GM20431 (cell line): ENCODE measurements around the gene TSSC4.

Experiments used
- in situ Hi-C: fragments of 300-500 bp; cut with MseI, MboI; formaldehyde crosslinking; loops from one replicate; pipeline ENCODE4 v1.15.0; 2020; ENCODE audit warnings: low sequenced_read_pairs; ENCODE audit not compliant: unreplicated experiment

Gene TSSC4

DNA sequence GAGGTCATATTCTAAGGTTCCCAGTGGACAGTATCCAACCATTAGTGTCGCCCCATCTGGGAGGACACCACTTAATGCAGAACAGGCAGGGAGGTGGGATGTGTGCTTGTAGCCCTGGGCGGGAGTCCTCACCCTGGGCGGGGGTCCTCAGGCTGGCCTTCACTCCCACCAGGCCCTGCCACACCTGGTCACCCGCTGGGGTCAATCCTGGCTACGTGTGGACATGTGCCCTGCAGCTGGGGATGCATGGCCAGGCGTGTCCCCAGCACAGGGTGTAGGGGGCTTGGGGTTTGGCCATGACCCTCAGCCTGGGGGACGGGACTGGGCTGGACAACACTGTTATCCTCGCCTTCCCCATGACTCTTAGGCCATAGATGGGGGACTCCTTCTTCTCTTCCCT is 25.0 kb downstream of the TSSC4 start:
- in situ Hi-C loops, result loop anchor here (10.0 kb wide), 1 partner anchor 111 kb away; no protein-coding TSS in a partner anchor

DNA sequence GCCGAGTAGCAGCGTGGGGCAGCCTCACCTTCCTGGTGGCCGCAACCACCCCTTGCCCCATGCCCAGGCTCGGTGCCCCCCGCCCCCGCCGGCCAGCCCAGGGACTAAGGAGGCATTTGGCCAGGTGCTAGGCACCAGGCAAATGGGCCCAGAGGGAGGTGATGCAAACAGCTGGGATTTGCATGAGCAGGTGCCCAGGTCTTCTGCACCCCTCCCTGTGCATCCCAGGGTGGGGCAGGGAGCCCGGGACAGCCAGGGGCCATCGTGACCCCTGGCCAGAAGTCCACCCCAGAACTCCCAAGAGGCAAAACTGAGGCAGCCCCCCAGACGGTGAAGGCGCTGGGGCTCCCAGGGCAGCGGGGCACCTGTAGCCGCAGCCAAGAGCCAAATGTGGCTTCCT is 25.7 kb downstream of the TSSC4 start:
- in situ Hi-C loops, result loop anchor here (10.0 kb wide), 1 partner anchor 111 kb away; no protein-coding TSS in a partner anchor

DNA sequence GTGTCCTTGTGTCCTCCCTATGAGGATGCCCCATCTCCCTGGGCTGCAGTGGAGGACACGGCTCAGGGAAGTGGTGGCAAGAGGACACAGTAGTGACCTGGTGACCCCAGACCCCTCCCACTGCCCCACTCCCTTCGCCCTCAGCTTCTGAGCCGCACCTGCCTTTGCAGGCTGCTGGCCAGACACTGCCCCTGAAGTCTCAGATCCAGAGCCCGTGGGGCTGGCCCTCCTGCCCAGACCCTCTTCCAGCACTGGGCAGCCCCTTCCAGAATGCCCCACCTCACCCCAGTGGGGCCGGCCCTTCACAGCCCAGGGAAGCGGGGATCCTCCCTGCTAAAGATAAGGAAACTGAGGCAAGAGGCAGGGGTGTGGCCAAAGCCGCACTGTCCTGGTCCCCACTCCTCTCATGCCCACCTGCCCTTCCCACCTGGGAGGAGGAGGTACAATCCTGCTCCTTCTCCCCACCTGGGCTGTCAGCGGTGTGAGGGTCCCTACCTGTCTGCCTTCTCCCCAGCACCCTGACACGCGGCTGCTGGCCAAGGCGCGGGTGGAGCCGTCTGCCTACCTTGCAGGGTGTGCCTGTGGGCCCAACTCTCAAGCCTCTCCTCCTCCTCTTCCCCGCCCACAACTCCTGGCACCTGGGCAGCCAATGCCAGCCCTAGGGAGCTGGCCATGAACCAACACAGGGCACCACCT is 26.4 kb downstream of the TSSC4 start:
- in situ Hi-C loops, result loop anchor here (10.0 kb wide), 1 partner anchor 112 kb away; no protein-coding TSS in a partner anchor

DNA sequence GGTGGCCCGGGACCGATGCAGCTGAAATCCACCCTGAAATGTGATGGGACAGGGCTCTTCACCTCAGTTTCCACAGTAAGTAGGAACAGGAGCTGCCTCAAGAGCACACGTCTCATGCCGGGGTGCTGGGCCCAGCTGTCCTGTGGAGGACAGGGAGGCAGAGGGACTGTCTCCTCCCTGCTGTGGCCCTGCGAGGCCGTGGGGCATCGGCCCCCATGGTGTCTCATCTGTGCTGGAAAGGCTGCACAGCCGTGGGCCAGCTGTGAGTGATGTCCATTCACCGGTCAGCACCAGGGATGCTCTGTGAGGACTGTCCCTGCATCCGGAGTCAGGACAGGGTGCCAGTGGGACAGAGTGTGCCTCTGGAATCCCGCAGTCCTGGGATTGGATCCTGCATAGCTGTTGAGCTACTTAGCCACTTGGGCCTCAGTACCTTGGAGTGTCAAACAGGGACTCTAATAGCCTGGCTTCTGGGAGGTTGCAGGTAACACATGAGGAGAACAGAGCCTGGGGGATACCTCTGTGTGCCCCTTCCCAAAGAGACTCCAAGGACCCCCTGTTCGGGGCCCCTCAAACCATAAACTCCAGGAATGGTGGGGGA is 27.3 kb downstream of the TSSC4 start:
- in situ Hi-C loops, result loop anchor here (10.0 kb wide), 1 partner anchor 113 kb away; no protein-coding TSS in a partner anchor

DNA sequence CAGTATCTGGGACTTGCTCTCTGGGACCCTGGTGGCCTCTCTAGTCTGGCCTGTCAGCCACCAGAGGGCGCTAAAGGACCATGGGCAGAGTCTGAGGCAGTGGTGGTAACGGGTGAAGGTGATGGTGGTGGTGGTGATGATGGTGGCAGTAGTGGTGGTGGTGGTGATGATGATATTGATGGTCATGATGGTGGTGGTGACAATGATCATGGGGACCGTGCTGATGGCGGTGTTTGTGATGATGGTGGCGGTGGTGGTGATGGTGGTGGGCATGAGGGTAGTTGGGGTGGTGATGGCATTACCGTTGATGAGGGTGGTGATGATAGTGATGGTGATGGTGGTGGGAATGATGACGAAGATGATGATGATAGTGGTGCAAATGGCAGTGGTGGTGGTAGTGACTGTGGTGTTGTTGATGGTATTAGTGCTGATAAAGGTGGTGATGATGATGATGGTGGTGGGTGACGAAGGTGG is 27.8 kb downstream of the TSSC4 start:
- in situ Hi-C loops, result loop anchor here (10.0 kb wide), 1 partner anchor 114 kb away; no protein-coding TSS in a partner anchor

DNA sequence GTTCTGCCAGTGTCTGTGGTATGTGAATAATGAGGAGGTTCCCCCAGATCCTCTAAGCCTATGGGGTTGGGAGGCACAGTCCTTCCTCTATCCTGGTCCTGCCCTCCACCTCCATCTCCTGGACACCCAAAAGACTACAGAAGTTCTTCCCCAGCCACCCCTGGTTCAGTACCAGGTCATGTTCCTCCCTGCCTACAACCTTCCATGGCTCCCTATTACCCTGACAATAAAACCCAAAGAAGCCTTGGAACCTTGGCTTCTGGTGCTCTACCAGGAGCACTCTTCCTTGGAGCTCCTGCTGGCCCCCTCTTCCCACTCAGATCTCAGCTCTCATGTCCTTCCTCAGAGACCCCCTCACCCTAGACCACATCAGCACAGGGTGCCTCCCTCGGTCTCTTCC is 30.8 kb downstream of the TSSC4 start:
- in situ Hi-C loops, result loop anchor here (10.0 kb wide), 1 partner anchor 93 kb away; no protein-coding TSS in a partner anchor

DNA sequence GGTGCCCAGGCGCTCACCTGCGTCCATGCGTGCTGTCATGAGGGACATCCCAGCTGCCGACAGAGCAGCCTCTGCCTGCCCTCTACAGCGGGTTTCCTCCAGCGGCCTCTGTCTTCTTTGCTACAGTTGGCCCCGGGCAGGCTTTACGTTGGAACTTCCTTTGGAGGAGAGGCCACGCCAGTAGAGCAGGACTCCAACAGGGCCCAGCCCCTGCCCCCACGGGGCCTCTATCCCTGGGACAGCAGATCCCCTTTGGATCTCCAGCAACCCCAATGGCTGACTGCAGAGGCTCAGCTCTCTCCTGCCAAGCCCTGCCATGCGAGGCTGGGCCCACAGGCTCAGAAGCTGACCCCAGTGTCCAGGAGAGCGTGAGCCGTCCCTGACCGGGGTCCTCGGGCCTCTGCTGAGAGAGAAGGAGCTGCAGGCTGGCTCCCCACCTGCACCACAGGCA is 31.6 kb downstream of the TSSC4 start:
- in situ Hi-C loops, result loop anchor here (10.0 kb wide), 1 partner anchor 93 kb away; no protein-coding TSS in a partner anchor

DNA sequence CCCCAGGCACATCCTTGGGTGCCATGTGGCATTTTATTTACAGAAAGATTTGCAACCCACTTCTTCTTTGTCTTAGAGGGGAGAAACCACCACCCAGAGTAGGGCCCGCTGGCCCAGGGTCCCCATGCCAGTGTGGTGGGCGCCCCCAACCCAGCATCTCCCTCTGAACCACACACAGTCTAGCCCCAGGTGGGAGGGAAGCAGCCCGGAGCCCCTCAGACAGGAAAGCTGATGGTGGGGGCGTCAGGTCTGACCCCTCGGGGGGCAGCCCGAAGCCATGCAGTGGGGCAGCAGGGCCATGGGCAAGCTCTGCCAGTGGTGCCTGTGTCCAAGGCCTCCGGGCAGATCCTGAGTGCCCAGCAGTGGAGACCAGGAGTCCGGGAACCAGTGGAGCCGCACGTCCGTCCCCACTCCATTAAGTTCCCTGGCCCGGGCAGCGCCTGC is 32.1 kb downstream of the TSSC4 start:
- in situ Hi-C loops, result loop anchor here (10.0 kb wide), 1 partner anchor 92 kb away; no protein-coding TSS in a partner anchor

DNA sequence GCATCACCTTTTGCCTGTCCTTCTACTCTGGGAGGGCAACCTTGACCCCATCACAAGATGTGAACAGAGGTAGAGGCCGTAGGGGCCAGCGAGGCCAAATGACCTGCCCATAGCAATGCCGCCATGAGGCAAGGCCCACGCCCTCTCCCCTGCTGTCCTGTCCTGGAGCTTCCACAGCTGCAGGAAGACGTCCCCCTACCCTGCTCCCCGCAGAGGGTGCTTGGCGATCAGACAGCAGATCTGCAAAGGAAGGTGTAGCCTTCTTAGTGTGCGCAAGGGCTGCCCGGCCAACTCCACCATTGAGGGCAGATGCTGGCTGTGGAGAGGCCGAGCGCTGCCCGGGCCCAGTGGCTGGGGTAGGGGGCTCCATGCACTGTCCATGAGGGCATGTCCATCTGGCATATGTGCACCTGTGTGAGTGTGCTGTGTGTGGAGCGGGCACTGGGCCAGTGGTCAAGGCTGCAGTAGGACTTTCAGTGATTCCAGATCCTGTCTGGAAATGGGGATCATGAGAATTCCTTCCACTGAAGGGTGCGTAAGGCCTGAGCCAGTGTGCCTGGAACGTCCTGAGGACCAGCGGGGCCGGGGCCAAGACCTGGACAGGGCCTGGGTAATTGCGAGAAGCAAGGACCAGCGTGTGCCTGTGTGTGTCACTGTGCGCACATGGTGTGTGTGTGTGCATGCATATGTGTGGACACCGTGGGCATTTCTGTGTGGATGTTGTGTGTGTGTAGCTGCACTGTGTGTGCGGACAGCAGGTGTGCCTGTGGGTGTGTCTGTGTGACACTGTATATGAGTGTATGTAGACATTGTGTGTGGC is 32.8 kb downstream of the TSSC4 start:
- in situ Hi-C loops, result loop anchor here (10.0 kb wide), 1 partner anchor 91 kb away; no protein-coding TSS in a partner anchor

DNA sequence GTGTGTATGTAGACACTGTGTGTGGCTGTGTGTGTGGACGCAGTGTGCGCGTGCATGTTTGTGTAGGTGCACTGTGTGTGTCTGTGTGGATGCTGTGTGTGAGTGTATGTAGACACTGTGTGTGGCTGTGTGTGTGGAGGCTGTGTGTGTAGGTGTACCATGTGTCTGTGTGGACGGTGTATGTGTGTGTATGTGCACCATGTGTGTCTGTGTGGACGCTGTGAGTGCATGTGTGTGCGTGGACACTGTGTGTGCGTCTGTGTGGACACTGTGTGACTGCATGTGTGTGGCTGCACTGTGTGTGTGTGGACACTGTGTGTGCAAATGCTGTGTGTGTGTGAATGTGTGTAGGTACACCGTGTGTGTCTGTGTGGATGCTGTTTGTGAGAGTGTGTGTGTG is 33.5 kb downstream of the TSSC4 start:
- in situ Hi-C loops, result loop anchor here (10.0 kb wide), 1 partner anchor 91 kb away; no protein-coding TSS in a partner anchor

DNA sequence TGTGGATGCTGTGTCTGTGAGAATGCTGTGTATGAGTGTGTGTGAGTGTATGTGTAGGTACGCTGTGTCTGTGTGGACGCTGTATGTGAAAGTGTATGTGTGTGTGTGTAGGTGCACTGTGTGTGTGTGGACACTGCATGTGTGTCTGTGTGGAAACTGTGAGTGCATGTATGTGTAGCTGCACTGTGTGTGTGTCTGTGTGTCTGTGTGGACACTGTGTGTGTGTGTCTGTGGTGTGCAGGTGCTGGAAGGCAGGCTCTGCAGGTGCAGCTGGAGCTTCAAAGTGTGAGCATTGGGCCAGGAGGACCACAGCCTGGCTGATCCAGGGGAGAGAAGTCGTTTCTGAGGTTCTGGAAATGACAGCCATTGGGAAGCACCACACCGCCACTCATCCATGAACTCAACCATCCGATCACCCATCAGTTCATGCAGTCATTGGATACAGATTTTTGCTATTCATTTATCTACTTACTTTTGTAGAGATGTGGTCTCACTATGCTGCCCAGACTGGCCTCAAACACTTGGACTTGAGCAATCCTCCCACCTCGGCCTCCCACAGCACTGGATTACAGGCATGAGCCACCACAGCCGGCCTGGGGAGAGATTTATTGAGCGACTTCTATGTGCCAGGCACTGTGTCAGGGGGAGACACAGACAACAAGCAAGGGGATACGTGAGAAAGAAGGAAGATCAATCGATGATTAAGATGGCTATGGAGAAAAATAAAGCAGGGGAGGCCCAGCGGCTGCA is 34.1 kb downstream of the TSSC4 start:
- in situ Hi-C loops, result loop anchor here (10.0 kb wide), 1 partner anchor 90 kb away; no protein-coding TSS in a partner anchor

DNA sequence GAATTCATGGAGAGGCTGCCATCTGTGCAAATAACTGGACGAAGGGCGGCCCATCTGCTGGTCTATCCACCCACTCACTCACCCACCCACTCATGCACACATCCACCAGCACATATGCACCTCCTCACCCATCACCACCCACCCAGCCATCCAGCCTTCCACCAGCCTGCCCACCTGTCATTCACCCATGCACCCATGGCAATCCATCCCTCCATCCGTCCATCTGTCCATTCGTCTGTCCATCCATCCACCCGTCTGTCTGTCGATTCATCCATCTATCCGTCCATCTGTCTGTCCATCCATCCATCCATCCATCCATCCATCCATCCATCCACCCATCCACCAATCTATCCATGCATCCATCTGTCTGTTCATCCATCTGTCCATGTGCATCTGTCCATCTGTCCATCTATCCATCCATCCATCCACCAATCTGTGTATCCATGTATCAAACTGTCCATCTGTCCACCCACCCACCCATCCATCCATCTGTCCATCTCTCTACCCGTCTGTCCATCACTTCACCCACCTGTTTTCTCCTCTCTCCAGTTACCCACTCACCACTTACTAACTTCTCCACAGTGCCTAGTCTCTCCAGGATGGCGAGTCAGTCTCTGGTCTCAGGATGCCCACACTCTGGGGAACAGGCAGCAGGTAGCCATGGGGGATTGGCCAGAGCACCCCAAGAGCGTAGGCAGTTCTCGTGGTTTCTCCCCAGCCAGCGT is 34.9 kb downstream of the TSSC4 start:
- in situ Hi-C loops, result loop anchor here (10.0 kb wide), 1 partner anchor 89 kb away; no protein-coding TSS in a partner anchor

DNA sequence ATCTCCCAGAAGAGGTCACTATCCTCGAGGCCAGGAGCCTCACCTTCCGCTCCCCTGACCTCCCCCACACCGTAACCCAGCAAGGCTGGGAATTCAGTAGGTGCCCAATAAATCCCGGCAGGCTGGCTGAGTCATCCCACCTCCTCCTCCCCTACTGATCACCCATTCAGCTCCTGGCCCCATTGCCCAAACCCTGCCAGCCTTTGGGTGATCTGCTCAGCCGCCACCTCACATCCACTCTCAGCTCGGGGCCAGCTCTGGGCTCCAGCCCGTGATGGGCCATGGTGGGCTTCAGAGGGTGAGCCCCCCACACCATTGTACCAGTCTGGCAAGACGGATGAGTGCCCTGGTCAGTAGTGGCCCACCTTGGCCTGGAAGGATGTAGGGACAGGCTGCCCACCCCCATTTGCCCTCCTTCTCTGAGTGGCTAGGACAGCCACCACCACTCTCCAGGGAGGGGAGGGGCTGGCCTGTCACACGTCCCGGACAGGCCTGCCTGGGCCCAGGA is 35.5 kb downstream of the TSSC4 start:
- in situ Hi-C loops, result loop anchor here (10.0 kb wide), 1 partner anchor 89 kb away; no protein-coding TSS in a partner anchor

DNA sequence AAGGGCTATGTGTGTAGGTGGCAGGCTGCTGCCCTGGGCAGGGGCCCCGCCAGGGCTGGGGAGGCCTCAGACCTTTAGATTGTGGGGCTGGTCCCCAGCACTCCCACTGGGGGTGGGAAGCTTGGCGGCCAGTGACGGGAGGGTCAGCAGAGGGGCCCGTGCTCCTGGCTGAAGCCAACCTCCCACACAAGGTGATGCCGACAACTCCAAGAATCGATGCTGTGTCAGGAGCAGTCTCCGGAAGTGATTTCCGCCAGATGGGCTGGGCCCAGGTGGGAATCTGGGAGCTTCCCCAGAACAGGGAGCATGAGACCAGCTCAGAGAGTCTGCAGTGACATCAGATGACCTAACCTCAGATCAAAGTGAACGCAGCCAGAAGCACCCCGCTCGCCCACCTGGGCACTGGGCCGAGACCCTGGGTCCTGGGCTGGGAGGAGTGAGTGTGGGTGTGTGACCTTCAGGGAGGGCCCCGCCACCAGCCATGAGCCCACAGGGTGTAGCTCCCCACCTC is 36.0 kb downstream of the TSSC4 start:
- in situ Hi-C loops, result loop anchor here (10.0 kb wide), 1 partner anchor 88 kb away; no protein-coding TSS in a partner anchor

DNA sequence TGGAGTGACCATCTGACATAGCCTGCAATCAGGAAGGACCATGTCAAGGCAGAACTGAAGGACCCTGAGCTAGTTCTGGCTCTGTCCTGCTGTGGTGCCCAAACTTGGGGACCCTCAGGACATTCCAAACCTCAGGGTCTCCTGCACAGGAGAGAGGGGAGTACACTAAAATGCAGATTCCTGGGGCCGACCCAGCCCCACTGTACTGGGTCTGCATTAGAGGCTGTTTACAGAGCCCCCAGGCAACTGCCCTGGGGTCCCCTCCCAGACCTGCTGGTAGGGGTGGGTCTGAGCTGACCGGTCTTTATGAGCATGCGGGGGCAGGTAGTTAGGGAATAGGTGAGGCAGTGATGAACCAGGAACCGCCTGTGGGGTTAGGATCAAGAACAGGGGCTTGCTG is 37.0 kb downstream of the TSSC4 start:
- in situ Hi-C loops, result loop anchor here (10.0 kb wide), 1 partner anchor 87 kb away; no protein-coding TSS in a partner anchor

DNA sequence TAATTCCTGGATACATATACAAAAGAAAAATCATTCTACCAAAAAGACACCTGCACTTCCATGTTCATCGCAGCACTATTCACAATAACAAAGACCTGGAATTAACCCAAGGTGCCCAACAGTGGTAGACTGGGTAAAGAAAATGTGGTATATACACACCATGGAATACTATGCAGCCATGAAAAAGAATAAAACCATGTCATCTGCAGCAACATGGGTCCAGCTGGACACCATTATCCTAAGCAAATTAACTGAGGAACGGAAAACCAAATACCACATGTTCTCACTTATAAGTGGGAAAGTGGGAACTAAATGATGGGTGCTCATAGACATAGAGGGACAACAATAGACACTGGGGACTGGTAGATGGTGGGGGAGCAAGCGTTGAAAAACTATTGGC is 39.3 kb downstream of the TSSC4 start:
- in situ Hi-C loops, result loop anchor here (10.0 kb wide), 1 partner anchor 85 kb away; no protein-coding TSS in a partner anchor

DNA sequence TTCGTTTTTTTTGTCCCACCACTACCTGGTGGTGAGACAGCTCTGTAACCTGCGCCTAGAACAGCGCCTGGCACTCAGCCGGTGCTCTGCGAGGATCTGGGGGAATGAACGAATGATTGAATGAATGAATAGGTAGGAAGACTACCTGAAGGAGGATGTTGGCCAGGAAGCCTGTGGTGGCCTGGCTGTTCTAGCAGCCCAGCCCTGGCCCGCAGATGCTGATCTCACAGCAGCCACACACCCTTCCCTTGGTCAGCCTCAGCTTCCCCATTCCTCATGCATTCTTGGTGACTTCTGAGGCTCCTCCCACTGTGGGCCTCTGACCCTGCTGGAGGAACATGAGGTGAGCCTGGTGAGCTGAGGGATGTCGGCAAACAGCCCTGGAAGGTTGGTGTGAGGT is 40.1 kb downstream of the TSSC4 start:
- in situ Hi-C loops, result no loop called here

DNA sequence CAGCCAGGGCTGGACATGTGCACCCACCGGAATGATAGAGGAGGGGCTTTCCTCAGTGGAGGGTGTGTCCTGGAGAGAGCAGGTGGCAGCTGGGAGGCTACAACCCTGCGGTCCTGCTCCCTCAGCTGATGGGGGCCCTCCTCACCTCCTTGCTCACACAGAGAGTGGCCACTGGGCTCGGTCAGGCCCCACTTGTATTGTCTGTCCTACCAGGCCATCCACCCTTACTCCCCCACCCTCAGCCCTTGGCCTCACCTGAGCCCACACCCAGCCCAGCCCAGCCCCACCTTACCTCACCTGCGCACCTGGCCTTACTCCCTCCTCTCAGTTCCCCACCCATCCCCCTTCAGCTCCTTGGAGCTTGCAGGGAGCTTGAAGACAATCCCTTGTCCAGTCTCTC is 40.6 kb downstream of the TSSC4 start:
- in situ Hi-C loops, result no loop called here
